Measurements from ENCODE around the gene BRAF. TPM values are rescaled to one million over a fixed set of nuclear protein-coding genes. Genes with fewer than 3 reads are reported as not detected.
"Not testable (repeated sequence)": the region's sequence is repeated elsewhere in the genome, so short reads cannot be mapped to it uniquely, and the experiment has no call there.

Gene BRAF
- total RNA-seq, 1 donor from 2014 or later, result 28.4 TPM

DNA sequence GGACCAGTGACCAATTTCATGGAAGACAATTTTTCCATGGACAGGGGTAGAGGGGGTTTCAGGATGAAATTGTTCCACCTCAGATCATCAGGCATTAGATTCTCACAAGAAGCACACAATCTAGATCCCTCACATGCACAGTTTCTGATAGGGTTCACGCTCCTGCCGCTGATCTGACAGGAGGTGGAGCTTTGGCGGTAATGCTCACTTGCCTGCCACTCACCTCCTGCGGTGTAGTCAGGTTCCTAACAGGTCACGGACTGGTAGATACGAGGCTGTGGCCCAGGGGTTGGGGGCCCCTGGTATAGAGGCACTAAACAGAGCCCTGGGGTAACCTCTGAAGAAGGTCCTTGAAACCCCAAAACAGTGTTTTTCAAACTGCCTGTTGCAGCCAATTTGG, 6.5 kb downstream of the BRAF start:
- Mint-ChIP-seq H3K4me1 (ENCODE audit: unreplicated experiment) (peaks cover 4% of the 10 kb centered on the region), H3K9me3 (ENCODE audit: unreplicated experiment) (no peaks in the 10 kb centered on the region), H3K4me3 (ENCODE audit: unreplicated experiment) (no peak overlapping the region), H3K27me3 (ENCODE audit: unreplicated experiment) (no peaks in the 10 kb centered on the region), H3K27ac (ENCODE audit: unreplicated experiment) (no peak overlapping the region), H3K36me3 (ENCODE audit: low read depth, unreplicated experiment) (no peaks in the 10 kb centered on the region)
- no peak for DNase-seq (ENCODE audit: low spot score)
- TF ChIP-seq, protein P1, sequence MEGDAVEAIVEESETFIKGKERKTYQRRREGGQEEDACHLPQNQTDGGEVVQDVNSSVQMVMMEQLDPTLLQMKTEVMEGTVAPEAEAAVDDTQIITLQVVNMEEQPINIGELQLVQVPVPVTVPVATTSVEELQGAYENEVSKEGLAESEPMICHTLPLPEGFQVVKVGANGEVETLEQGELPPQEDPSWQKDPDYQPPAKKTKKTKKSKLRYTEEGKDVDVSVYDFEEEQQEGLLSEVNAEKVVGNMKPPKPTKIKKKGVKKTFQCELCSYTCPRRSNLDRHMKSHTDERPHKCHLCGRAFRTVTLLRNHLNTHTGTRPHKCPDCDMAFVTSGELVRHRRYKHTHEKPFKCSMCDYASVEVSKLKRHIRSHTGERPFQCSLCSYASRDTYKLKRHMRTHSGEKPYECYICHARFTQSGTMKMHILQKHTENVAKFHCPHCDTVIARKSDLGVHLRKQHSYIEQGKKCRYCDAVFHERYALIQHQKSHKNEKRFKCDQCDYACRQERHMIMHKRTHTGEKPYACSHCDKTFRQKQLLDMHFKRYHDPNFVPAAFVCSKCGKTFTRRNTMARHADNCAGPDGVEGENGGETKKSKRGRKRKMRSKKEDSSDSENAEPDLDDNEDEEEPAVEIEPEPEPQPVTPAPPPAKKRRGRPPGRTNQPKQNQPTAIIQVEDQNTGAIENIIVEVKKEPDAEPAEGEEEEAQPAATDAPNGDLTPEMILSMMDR (IDR thresholded peaks at IDR 0.05; ENCODE audit: unreplicated experiment), result no peak

DNA sequence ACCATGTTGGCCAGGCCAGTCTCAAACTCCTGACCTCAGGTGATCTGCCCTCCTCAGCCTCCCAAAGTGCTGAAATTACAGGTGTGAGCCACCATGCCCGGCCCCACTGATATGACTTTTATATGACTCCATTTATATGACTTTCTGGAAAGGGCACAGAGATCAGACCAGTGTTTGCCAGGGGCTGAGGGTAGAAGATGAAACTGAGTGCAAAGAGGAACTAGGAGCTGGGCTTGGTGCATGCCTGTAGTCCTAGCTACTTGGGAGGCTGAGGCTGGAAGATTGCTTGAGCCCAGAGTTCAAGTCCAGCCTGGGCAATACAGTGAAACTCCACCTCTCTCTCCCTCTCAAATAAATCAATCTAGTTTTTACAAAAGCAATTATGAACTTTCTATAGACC, 7.5 kb downstream of the BRAF start:
- Mint-ChIP-seq H3K9me3 (ENCODE audit: unreplicated experiment) (no peaks in the 10 kb centered on the region), H3K4me1 (ENCODE audit: unreplicated experiment) (peaks cover 4% of the 10 kb centered on the region), H3K27me3 (ENCODE audit: unreplicated experiment) (no peaks in the 10 kb centered on the region), H3K27ac (ENCODE audit: unreplicated experiment) (no peak overlapping the region), H3K4me3 (ENCODE audit: unreplicated experiment) (no peak overlapping the region), H3K36me3 (ENCODE audit: low read depth, unreplicated experiment) (no peaks in the 10 kb centered on the region)
- DNase-seq (ENCODE audit: low spot score), result no peak
- TF ChIP-seq, protein P1 (IDR thresholded peaks at IDR 0.05; ENCODE audit: unreplicated experiment), result no peak

- Mint-ChIP-seq H3K4me3 (ENCODE audit: unreplicated experiment) (no peak overlapping the region), H3K36me3 (ENCODE audit: low read depth, unreplicated experiment) (no peaks in the 10 kb centered on the region), H3K9me3 (ENCODE audit: unreplicated experiment) (no peaks in the 10 kb centered on the region), H3K27ac (ENCODE audit: unreplicated experiment) (no peak overlapping the region), H3K27me3 (ENCODE audit: unreplicated experiment) (no peaks in the 10 kb centered on the region), H3K4me1 (ENCODE audit: unreplicated experiment) (peaks cover 4% of the 10 kb centered on the region)
- DNase-seq (ENCODE audit: low spot score), result no peak
- TF ChIP-seq, protein P1 (IDR thresholded peaks at IDR 0.05; ENCODE audit: unreplicated experiment), result no peak
Measured at GRCh38 chr7:140915935-140916555, 8.7 kb downstream of the BRAF start.

- Mint-ChIP-seq H3K27me3 (ENCODE audit: unreplicated experiment) (no peaks in the 10 kb centered on the region), H3K36me3 (ENCODE audit: low read depth, unreplicated experiment) (no peaks in the 10 kb centered on the region), H3K4me3 (ENCODE audit: unreplicated experiment) (no peak overlapping the region), H3K27ac (ENCODE audit: unreplicated experiment) (no peak overlapping the region), H3K9me3 (ENCODE audit: unreplicated experiment) (no peaks in the 10 kb centered on the region), H3K4me1 (ENCODE audit: unreplicated experiment) (peaks cover 4% of the 10 kb centered on the region)
- TF ChIP-seq, protein P1 (IDR thresholded peaks at IDR 0.05; ENCODE audit: unreplicated experiment), result no peak
- DNase-seq (ENCODE audit: low spot score), result no peak
Measured at GRCh38 chr7:140914083-140914482, 10.6 kb downstream of the BRAF start.

- not testable (repeated sequence) for H3K36me3 Mint-ChIP-seq (ENCODE audit: low read depth, unreplicated experiment); H3K4me3 Mint-ChIP-seq (ENCODE audit: unreplicated experiment); H3K27ac Mint-ChIP-seq (ENCODE audit: unreplicated experiment); H3K27me3 Mint-ChIP-seq (ENCODE audit: unreplicated experiment); H3K4me1 Mint-ChIP-seq (ENCODE audit: unreplicated experiment); DNase-seq (ENCODE audit: low spot score); H3K9me3 Mint-ChIP-seq (ENCODE audit: unreplicated experiment)
Measured at GRCh38 chr7:140913596-140913928, 11.2 kb downstream of the BRAF start.

All from endothelial cell (in vitro differentiated cells).